HG02588 (cell line): ENCODE measurements around the gene BFSP1.

Experiments used
- ATAC-seq: cut with Tn5 transposase; IDR thresholded peaks from one replicate; pipeline ENCODE4 v1.9.1; 2021; ENCODE audit warnings: mild to moderate bottlenecking, moderate library complexity; ENCODE audit not compliant: unreplicated experiment

Gene BFSP1

DNA sequence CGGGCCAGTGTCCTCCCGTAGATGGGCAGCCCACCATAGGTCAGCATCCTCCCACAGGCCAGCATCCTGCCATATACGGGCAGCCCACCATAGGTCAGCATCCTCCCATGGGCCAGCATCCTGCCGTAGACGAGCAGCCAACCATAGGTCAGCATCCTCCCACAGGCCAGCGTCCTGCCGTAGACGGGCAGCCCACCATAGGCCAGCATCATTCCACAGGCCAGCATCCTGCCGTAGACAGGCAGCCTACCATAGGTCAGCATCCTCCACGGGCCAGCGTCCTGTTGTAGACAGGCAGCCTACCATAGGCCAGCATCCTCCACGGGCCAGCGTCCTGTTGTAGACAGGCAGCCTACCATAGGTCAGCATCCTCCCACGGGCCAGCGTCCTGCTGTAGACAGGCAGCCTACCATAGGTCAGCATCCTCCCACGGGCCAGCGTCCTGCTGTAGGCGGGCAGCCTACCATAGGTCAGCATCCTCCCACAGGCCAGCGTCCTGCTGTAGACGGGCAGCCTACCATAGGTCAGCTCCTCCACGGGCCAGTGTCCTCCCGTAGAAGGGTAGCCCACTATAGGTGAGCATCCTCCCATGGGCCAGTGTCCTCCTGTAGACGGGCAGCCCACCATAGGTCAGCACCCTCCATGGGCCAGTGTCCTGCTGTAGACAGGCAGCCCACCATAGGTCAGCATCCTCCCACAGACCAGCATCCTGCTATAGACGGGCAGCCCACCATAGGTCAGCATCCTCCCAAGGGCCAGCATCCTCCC, 62.9 kb downstream of the BFSP1 start:
- no peak for ATAC-seq

DNA sequence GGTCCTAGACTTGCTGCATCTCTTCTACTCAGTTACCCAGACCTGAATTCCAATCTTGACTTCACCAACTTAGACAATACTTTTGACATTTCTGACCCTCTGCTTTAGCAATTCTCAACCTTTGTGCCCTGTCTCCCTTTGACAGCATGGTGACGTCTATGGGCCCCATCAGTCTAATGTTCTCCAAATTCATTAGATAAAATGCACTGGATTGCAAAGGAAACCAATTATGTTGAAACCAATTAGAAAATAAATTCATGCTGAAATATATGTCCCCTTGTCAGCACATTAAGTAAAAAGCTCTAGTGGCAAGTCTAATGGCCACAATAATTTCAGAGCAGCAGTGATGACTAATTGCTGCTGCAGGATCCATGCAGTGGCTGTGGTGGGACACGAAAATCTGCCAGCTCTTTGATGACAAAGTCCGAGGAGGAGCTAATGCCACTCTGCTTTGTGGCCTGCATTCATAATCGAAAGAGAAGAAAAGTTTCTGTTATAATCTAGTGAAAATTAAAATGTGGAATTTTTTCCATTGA, 64.0 kb downstream of the BFSP1 start:
- ATAC-seq = no peak

DNA sequence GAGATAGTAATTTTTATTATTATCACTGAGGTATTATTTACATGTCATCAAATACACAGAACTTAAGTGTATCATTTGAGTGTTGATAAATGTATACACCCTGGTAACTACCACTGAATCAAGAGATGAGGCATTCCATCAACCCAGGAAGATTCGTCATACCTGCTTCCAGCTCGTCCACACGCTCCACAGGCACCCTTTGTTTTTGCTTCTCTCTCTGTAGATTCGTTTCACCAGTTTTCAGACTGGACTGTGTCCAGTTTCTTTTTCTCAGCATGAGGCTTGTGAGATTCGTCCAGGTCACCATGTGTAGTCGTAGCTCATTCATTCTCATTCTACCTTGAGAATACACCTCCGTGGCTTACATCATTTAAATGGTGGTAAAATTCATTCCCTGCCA, 64.5 kb downstream of the BFSP1 start:
- ATAC-seq = no peak

DNA sequence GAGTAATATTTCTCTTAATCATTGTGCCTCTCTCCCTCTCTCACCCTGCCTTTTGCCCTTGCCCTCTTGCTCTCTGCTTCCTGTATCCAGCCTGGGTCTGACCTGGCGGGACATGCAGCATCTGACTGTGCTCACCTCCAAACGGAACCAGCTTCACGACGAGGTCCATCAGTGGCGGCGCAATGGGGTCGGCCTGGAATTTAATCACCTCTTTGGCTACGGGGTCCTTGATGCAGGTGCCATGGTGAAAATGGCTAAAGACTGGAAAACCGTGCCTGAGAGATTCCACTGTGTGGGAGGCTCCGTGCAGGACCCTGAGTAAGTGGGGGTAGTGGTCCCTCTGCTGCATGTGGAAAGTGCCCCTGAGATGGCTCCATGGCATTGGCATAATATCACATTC, 65.9 kb downstream of the BFSP1 start:
- no peak for ATAC-seq

DNA sequence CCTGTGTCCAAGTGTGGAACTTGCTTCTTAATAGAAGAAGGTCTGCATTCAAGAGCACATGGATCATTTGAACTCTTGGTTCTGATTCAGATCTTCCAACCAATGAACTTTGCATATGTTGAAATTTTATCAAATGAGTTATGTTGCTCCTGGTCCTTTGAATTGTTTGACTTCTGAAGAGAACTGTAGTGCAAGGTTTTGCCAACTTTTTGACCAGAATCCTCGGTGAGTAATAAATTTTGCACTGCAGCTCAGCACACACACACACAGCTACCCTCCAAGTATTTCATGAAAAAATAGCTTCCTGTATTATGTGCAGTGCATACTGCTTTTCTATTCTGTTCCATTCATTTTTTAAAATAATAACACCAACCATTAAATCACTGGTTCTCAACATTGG, 67.5 kb downstream of the BFSP1 start:
- ATAC-seq = no peak

DNA sequence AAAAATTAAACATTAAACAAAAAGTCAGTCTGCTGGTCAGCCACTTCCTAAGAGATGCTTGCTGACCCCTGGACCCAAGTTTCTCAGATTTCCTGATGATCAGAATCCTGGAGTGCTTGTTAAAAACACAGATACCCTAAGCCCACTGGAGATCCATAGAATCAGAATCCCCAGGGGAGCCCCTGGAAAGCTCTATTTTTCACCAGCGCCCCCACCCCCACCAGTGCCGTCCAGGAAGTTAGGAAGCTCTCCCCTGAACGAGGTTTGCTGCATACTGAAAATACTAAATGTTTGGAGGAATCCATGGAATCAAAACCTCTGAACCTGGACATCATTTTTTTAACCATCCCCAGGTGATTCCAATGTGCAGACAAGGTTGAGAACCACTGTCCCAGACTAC, 69.2 kb downstream of the BFSP1 start:
- ATAC-seq = no peak

DNA sequence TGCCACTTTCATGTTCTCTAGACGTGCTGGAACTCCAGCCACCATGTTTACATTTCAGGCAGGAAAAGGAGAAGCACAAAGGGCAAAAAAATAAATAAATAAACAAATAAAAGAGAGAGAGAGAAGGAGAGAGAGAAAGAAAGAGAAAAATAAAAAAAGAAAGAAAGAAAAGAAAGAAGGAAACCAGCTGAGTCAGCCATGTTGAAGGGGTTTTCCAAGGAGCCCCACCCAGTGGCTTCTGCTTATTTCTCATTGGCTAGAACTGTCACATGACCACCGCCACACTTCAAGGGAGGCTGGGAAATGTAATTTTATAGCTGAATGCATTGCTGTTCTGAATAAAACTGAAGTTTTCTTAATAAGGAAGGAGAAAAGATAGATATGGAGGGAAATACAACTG, 71.1 kb downstream of the BFSP1 start:
- no peak for ATAC-seq

DNA sequence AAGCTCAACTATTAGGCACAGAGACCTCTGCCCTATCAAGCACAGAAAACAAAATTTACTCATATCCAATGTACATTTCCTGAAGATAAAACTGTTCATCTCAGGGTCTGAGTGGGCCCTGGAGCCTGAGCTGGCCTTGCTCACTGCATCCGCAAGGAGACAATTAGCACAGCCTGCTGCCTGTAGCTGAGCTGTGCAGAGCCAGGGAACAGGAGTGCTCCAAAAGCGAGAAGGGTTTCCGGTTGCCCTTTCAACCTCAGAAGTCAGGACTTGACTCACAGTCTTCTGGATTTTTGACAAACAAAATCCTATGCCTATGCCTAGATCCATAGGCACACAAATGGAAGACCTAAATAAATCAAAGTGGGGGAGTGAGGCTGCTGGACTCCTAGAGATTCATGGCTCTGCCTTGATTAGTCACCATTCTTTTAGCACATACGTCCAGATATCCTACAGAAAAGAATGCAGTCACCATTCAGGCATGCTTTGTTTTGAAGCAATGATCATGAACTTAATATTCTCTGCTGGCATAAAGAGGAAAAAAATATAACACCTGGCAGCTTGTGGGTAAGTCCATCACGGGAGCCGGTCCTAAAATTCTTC, 73.5 kb downstream of the BFSP1 start:
- no peak for ATAC-seq

DNA sequence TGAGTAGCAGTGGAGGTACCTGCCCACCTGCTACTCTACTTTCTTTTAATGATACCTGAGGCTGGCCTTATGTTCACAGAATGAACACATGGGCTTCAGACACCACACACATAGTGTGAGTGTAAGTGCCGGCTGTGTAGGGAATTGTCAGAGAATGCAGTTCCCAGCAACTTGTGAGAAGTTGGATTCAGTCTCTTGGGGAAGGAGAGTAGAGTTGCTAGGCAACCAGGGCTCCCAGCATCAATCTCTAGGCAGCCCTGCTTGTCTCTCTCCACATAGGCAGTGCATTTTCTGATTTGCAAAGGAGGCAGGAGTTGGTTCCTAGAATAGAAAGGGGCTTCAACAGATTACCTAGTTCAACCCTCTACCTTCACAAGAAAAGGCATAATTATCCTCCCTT, 74.1 kb downstream of the BFSP1 start:
- ATAC-seq = no peak

DNA sequence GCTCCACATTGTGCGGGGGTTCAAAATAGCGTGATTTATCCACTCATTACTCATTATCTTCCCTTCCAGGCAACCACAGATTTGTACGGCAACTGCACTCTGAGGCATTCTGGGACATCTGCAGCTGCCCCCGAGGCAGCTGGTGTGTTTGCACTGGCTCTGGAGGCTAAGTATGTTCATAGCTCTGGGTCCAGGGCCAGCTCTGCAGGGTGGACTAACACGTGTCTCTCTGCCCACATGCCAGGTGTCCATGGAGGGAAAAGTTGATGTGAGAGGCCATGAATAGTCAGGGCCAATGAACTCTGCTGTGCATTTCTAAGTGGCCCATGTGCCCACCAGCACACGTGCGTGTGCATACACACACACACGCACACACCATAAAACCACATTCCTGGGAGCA, 74.9 kb downstream of the BFSP1 start:
- no peak for ATAC-seq

DNA sequence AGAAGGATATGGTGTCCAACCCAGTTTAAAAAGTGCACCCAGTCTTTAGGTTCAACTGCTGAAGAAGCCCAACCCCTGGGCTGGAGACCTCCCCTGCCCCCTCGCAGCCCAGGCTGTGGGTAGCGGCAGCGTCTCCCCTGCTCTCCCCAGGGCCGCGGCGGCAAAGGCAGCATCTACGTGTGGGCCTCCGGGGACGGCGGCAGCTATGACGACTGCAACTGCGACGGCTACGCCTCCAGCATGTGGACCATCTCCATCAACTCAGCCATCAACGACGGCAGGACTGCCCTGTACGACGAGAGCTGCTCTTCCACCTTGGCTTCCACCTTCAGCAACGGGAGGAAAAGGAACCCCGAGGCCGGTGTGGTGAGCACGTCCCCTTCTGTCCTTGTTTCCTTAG, 77.6 kb downstream of the BFSP1 start:
- no peak for ATAC-seq

DNA sequence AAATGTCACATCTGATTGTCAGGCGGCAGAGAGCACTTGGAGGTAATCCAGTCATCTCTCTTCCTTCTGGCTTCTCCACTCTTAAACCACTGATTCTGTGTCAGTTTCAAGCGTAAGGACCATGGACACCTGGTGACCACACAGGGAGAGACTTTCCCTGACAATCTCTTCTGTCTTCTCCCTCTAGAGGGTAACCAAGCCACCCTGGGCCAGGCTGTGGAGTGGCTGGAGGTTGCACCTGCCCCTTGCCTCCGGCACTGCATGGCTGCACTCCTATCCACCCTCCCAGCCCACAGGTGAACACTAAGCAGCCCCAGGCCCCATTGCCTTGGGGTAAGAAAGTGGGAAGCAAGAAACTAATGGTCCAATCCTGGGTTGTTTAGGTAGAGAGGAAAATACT, 78.7 kb downstream of the BFSP1 start:
- ATAC-seq = no peak

DNA sequence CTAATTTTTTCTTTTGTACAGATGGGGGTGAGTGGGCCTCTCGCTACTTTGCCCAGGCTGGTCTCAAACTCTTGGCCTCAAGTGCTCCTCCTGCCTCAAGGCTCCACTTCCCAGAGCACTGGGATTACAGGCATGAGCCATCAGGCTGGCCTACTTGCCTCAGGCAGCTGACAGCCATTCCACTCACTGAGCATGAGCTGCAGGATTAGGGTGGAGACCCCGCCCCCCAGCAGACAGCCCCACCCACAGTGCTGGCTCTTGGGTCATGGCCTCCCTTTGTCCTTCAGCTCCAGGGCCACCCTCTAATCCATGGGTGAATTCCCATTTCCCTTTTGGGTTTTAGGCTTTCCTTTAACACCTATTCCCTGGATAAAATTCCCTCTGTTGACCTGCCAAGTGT, 82.1 kb downstream of the BFSP1 start:
- ATAC-seq = no peak

DNA sequence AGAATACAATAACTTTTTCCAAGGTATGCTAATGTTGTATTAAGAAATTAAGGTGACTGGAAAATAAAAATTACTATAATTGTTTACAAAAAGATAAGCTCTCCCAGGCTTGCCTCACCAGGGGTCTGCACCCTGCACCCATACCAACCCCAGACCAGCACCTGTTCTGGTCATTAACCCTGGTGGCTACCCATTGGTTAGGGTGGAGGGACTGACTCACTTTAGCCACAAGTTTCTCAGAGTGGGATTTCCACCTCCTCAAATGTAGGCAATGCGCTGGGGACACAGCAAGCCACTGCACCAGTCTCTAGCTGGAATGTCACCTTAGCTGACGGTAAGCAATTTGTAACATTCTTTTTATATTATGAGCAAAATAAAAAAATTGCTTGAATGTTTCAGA, 83.1 kb downstream of the BFSP1 start:
- no peak for ATAC-seq

DNA sequence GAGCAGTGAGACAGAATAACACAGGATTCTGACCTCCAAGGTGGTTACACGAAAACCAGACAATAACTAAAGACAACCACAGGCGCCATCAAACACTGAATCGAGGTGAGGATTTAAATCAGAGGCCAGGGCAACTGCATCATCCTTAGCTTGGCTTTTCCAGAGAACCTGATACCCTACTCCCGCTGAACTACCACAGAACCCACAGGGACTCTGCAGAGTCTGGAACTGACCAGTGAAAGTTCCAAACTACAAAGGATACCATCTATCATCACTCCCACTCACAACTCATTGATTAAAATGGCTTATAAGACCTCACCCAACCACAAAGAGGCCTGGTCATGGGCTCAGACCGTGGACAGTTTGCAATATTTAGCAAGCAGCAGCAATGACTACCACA, 85.0 kb downstream of the BFSP1 start:
- no peak for ATAC-seq

DNA sequence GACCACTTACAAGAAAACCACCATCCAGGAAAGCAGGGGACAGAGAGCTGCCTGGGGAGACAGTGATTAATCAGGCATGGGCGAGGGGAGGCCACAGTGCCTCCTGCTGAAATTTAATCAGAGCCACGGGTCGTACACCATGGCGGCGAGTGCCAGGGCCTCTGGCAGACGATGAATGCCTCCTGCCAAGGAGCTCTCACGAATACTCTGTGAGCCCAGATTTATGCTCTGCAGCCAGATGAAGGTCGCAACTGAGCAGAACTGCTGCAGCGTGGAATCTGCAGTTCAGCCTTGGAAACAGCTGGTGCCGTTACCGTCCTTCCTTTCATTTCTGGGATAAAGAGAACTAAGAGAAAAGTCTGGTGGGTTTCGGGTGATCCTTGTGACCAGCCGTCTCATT, 85.6 kb downstream of the BFSP1 start:
- no peak for ATAC-seq

DNA sequence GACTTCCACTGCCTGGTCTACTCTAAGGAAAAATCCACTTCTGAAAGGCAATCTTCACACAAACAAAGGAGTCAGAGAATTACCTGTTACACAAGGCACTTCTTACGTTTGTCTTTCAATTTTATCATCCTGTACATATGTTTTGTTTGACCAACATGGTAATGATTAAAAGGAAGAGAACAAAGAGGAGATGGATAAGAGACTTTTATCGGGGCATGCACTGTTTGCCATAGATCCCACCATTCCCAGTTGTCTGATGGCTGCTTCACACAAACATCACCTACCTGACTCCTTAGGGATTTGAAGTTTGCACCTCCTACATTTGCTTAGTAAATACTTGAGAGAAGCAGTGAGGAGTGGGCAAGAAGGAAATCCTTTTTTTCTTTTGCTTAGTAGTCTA, 87.1 kb downstream of the BFSP1 start:
- ATAC-seq = no peak
